GM12878 (cell line): ENCODE results near the gene IL17RE. TPM values are rescaled to one million over a fixed set of nuclear protein-coding genes. Genes with fewer than 3 reads are reported as not detected.

Experiments used
- BCL11A ChIP-seq: IDR thresholded peaks from 2 replicates; pipeline ENCODE4 v1.6.1; 2011; ENCODE audit warnings: low read depth, low read length
- E2F4 ChIP-seq: IDR thresholded peaks from 2 replicates; pipeline ENCODE4 v1.6.1; 2012; ENCODE audit warnings: low read depth, low read length, improper control_type of control experiment
- EGR1 ChIP-seq, 2 experiments: IDR thresholded peaks; 1 replicate in 1 of 2; 2 replicates in 1 of 2; pipeline ENCODE4 v1.6.1; 2011 to 2012; ENCODE audit warnings: low read depth in 2 of 2, low read length in 2 of 2, borderline replicate concordance in 1 of 2, mild to moderate bottlenecking in 1 of 2, moderate library complexity in 1 of 2
- HDAC2 ChIP-seq: fragments of 200-600 bp; sonication (generic); IDR thresholded peaks from 2 replicates; pipeline ENCODE4 v1.6.1; 2017
- KDM1A ChIP-seq: fragments of 200-600 bp; sonication (generic); IDR thresholded peaks from 2 replicates; pipeline ENCODE4 v1.6.1; 2016; ENCODE audit warnings: borderline replicate concordance
- MTA3 ChIP-seq: IDR thresholded peaks from 2 replicates; pipeline ENCODE4 v1.6.1; 2012; ENCODE audit warnings: low read length, inconsistent platforms, borderline replicate concordance
- MXI1 ChIP-seq: fragments of 150-350 bp; IDR thresholded peaks from 2 replicates; pipeline ENCODE4 v1.6.1; 2011; ENCODE audit warnings: low read depth, mild to moderate bottlenecking, inconsistent platforms, low read length, improper control_type of control experiment
- NFIC ChIP-seq: IDR thresholded peaks from 2 replicates; pipeline ENCODE4 v1.6.1; 2012; ENCODE audit warnings: low read depth, mild to moderate bottlenecking, inconsistent platforms, low read length, moderate library complexity
- POLR2AphosphoS2 ChIP-seq: IDR thresholded peaks from 2 replicates; pipeline ENCODE4 v1.6.1; 2011; ENCODE audit warnings: low read depth, mild to moderate bottlenecking, low read length, improper control_type of control experiment, moderate library complexity
- RAD21 ChIP-seq: IDR thresholded peaks from 2 replicates; pipeline ENCODE4 v1.6.1; 2011; ENCODE audit warnings: mild to moderate bottlenecking, low read depth, low read length, moderate library complexity; ENCODE audit not compliant: insufficient read depth
- RCOR1 ChIP-seq: conservative IDR thresholded peaks from 2 replicates; pipeline ENCODE4 v1.6.1; 2012; ENCODE audit warnings: low read depth, low read length, improper control_type of control experiment
- SP1 ChIP-seq: IDR thresholded peaks from one replicate; pipeline ENCODE4 v1.6.1; 2011; ENCODE audit warnings: low read depth, low read length
- SRF ChIP-seq, 2 experiments: IDR thresholded peaks; 2 replicates each; pipeline ENCODE4 v1.6.1; 2011; ENCODE audit warnings: low read depth in 2 of 2, low read length in 2 of 2, mild to moderate bottlenecking in 1 of 2, moderate library complexity in 1 of 2
- ZBED1 ChIP-seq: IDR thresholded peaks from 2 replicates; pipeline ENCODE4 v1.6.1; 2016; ENCODE audit warnings: borderline replicate concordance
- polyA plus RNA-seq, 11 experiments: library from polyadenylated mRNA; depleted of rRNA in 4 of 11; unstranded in 6 of 11; stranded (reverse) in 5 of 11; fragments of >200 nt; fragmentation: Nextera tagmentation in 4 of 11; fragmentation: Illumina TruSeq in 1 of 11; extraction: Ambion mirVana in 4 of 11; extraction: Trizol in 1 of 11; gene quantifications; 1 replicate in 1 of 11; 2 replicates in 10 of 11; pipeline versions ENCODE4 v1.2.1 to v1.2.3, GENCODE V29; 2011 to 2016; ENCODE audit warnings: inconsistent platforms in 2 of 11, missing spikeins in 2 of 11, low read depth in 1 of 11
- total RNA-seq, 4 experiments: library from RNA; depleted of rRNA in 3 of 4; stranded (reverse); fragments of >200 nt in 3 of 4; fragmentation: Illumina TruSeq in 1 of 4; extraction: Trizol in 1 of 4; gene quantifications; 2 replicates each; pipeline versions ENCODE4 v1.2.1 to v1.2.3, GENCODE V29; 2013 to 2021
- TF ChIP-seq, protein P1 (sequence below): IDR thresholded peaks from 2 replicates; pipeline ENCODE4 v1.6.1; 2011; ENCODE audit warnings: low read depth, low read length, improper control_type of control experiment, borderline replicate concordance
- TF ChIP-seq, protein P2 (sequence below): fragments of 450-650 bp; IDR thresholded peaks from 2 replicates; pipeline ENCODE4 v1.6.1; 2016; ENCODE audit warnings: mild to moderate bottlenecking, moderate library complexity, borderline replicate concordance
- TF ChIP-seq, protein P3 (sequence below): fragments of 450-650 bp; formaldehyde crosslinking; IDR thresholded peaks from 2 replicates; pipeline ENCODE4 v1.4.0; 2020; ENCODE audit warnings: mild to moderate bottlenecking, moderate library complexity
- TF ChIP-seq, protein P4 (sequence below): fragments of 450-650 bp; conservative IDR thresholded peaks from 2 replicates; pipeline ENCODE4 v1.6.1; 2017; ENCODE audit warnings: mild to moderate bottlenecking, moderate library complexity

Gene IL17RE
- total and polyA plus RNA-seq, 10 of the 15 experiments (the other 5 are each of a cell fraction or from before 2014, with no cell fraction given): 0.04 to 0.51 (median 0.12) TPM; not detected in 2

DNA sequence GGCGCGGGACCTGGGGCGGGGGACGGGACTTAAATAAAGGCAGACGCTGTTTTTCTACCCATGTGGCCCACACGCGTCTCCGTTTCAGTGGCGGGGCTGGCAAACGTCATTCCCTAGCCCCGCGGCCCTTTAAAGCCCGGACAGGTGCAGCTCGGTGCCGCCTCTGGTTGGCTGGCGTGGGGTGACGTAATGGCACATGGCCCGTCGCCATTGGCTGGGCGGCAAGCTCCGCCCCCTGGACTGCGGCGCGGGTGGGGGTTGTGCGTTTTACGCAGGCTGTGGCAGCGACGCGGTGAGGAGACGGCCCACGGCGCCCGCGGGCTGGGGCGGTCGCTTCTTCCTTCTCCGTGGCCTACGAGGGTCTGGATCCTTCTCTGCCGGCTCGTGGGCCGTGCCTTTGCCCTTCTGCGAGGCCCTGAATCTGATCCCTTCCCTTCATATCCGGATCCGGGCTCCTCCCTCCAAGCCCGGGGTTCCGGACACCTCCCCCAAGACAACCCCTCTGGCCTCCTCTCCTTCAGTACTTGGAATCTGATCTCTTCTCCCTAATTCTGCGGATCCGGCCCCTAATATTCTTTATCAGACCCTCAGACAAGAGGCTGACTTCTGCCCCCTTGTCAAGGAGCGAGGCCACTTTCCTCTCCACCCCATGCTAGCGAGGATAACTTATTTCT lies 31.1 kb downstream of the IL17RE start, which contains the start of gene CRELD1 (continued):
- TF ChIP-seq BCL11A (no peak), RAD21 (no peak), MXI1 (peak; percentile 92), SRF (IDR thresholded peaks at IDR 0.05; ENCODE audit: low read depth in 2 of 2, low read length in 2 of 2) (no peak), E2F4 (peak; percentile 84), POLR2AphosphoS2 (peak; percentile 59; the same call in 1 of the 2 replicates), KDM1A (no peak), MTA3 (no peak), NFIC (no peak), RCOR1 (no peak), HDAC2 (no peak), SP1 (peak; percentile 86), ZBED1 (no peak), EGR1 (IDR thresholded peaks at IDR 0.05; ENCODE audit: borderline replicate concordance in 1 of 2, low read depth in 2 of 2, low read length in 2 of 2) (no peak)
- TF ChIP-seq, protein P1, sequence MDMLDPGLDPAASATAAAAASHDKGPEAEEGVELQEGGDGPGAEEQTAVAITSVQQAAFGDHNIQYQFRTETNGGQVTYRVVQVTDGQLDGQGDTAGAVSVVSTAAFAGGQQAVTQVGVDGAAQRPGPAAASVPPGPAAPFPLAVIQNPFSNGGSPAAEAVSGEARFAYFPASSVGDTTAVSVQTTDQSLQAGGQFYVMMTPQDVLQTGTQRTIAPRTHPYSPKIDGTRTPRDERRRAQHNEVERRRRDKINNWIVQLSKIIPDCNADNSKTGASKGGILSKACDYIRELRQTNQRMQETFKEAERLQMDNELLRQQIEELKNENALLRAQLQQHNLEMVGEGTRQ: peak; percentile 1
- TF ChIP-seq, protein P2, sequence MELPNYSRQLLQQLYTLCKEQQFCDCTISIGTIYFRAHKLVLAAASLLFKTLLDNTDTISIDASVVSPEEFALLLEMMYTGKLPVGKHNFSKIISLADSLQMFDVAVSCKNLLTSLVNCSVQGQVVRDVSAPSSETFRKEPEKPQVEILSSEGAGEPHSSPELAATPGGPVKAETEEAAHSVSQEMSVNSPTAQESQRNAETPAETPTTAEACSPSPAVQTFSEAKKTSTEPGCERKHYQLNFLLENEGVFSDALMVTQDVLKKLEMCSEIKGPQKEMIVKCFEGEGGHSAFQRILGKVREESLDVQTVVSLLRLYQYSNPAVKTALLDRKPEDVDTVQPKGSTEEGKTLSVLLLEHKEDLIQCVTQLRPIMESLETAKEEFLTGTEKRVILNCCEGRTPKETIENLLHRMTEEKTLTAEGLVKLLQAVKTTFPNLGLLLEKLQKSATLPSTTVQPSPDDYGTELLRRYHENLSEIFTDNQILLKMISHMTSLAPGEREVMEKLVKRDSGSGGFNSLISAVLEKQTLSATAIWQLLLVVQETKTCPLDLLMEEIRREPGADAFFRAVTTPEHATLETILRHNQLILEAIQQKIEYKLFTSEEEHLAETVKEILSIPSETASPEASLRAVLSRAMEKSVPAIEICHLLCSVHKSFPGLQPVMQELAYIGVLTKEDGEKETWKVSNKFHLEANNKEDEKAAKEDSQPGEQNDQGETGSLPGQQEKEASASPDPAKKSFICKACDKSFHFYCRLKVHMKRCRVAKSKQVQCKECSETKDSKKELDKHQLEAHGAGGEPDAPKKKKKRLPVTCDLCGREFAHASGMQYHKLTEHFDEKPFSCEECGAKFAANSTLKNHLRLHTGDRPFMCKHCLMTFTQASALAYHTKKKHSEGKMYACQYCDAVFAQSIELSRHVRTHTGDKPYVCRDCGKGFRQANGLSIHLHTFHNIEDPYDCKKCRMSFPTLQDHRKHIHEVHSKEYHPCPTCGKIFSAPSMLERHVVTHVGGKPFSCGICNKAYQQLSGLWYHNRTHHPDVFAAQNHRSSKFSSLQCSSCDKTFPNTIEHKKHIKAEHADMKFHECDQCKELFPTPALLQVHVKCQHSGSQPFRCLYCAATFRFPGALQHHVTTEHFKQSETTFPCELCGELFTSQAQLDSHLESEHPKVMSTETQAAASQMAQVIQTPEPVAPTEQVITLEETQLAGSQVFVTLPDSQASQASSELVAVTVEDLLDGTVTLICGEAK: peak; percentile 57; the same call in 1 of the 2 replicates
- TF ChIP-seq, protein P3, sequence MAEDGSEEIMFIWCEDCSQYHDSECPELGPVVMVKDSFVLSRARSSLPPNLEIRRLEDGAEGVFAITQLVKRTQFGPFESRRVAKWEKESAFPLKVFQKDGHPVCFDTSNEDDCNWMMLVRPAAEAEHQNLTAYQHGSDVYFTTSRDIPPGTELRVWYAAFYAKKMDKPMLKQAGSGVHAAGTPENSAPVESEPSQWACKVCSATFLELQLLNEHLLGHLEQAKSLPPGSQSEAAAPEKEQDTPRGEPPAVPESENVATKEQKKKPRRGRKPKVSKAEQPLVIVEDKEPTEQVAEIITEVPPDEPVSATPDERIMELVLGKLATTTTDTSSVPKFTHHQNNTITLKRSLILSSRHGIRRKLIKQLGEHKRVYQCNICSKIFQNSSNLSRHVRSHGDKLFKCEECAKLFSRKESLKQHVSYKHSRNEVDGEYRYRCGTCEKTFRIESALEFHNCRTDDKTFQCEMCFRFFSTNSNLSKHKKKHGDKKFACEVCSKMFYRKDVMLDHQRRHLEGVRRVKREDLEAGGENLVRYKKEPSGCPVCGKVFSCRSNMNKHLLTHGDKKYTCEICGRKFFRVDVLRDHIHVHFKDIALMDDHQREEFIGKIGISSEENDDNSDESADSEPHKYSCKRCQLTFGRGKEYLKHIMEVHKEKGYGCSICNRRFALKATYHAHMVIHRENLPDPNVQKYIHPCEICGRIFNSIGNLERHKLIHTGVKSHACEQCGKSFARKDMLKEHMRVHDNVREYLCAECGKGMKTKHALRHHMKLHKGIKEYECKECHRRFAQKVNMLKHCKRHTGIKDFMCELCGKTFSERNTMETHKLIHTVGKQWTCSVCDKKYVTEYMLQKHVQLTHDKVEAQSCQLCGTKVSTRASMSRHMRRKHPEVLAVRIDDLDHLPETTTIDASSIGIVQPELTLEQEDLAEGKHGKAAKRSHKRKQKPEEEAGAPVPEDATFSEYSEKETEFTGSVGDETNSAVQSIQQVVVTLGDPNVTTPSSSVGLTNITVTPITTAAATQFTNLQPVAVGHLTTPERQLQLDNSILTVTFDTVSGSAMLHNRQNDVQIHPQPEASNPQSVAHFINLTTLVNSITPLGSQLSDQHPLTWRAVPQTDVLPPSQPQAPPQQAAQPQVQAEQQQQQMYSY: no peak
- TF ChIP-seq, protein P4, sequence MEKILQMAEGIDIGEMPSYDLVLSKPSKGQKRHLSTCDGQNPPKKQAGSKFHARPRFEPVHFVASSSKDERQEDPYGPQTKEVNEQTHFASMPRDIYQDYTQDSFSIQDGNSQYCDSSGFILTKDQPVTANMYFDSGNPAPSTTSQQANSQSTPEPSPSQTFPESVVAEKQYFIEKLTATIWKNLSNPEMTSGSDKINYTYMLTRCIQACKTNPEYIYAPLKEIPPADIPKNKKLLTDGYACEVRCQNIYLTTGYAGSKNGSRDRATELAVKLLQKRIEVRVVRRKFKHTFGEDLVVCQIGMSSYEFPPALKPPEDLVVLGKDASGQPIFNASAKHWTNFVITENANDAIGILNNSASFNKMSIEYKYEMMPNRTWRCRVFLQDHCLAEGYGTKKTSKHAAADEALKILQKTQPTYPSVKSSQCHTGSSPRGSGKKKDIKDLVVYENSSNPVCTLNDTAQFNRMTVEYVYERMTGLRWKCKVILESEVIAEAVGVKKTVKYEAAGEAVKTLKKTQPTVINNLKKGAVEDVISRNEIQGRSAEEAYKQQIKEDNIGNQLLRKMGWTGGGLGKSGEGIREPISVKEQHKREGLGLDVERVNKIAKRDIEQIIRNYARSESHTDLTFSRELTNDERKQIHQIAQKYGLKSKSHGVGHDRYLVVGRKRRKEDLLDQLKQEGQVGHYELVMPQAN: 0 out of 2 replicates have a peak, but pooled peaks have one; percentile 54
